Ishikawa (cell line): Measurements from ENCODE around the gene TSC1.

ENCODE experiments used
- CEBPB ChIP-seq: IDR thresholded peaks from 2 replicates; pipeline ENCODE4 v1.6.1; 2012
- CREB1 ChIP-seq: IDR thresholded peaks from 2 replicates; pipeline ENCODE4 v1.6.1; 2012; ENCODE audit warnings: low read depth
- EGR1 ChIP-seq: IDR thresholded peaks from 2 replicates; pipeline ENCODE4 v1.6.1; 2012
- EP300 ChIP-seq: IDR thresholded peaks from 2 replicates; pipeline ENCODE4 v1.6.1; 2012; ENCODE audit warnings: borderline replicate concordance
- FOXM1 ChIP-seq: IDR thresholded peaks from 2 replicates; pipeline ENCODE4 v1.6.1; 2012; ENCODE audit warnings: low read depth, borderline replicate concordance
- NFIC ChIP-seq: IDR thresholded peaks from 2 replicates; pipeline ENCODE4 v1.6.1; 2012
- RAD21 ChIP-seq: IDR thresholded peaks from 2 replicates; pipeline ENCODE4 v1.6.1; 2012; ENCODE audit warnings: low read depth
- TAF1 ChIP-seq: IDR thresholded peaks from 2 replicates; pipeline ENCODE4 v1.6.1; 2012; ENCODE audit warnings: low read depth, mild to moderate bottlenecking
- TEAD4 ChIP-seq: IDR thresholded peaks from 2 replicates; pipeline ENCODE4 v1.6.1; 2012
- USF1 ChIP-seq: IDR thresholded peaks from 2 replicates; pipeline ENCODE4 v1.6.1; 2012
- YY1 ChIP-seq: IDR thresholded peaks from 2 replicates; pipeline ENCODE4 v1.6.1; 2012; ENCODE audit warnings: low read depth
- ZBTB7A ChIP-seq: IDR thresholded peaks from 2 replicates; pipeline ENCODE4 v1.6.1; 2012; ENCODE audit warnings: low read depth
- TF ChIP-seq, protein P1 (sequence below): IDR thresholded peaks from 2 replicates; pipeline ENCODE4 v1.6.1; 2012; ENCODE audit warnings: low read depth, mild to moderate bottlenecking
- TF ChIP-seq, protein P2 (sequence below): IDR thresholded peaks from 2 replicates; pipeline ENCODE4 v1.6.1; 2012

Gene TSC1

DNA sequence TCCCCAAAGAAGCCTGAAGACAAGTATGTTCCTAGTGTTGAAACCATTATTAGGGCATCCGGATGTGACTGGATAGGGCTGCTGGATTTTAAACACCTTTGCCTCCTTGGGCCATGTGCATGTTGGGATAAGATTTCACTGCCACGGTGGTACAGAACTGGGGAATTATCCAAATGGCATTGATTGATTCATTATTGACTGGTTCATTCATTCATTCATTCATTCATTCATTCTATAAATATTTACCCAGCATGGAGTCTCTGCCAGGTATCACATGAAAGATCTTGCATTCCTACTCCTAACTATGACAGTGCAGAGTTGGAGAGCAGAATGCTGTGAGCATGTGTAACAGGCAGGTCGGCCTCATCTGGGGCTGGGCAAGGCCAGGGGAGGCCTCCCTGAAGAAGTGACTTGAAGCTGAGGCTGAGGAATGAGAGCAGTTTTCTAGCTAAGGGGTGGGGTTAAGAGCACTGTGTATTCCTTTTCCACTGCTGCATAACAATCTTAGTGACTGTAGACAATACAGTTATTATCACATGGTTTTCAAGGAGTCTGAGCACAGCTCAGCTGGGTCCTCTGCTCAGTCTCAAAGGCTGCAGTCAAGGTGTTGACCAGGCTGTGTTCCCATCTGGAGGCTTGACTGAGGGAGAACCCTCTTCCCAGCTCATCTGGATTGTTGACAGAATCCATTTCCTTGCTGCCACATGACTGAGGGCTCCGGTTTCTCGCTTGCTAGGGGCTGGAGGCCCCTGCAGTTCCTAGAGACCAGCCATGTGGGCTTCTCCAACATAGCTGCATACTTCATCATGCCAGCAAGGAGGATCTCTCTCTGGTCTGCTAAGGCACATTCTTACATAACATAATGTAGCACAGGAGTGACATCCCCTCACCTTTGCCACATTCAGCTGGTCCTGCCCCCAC, 102.0 kb downstream of the TSC1 start:
- TF ChIP-seq, protein P1, sequence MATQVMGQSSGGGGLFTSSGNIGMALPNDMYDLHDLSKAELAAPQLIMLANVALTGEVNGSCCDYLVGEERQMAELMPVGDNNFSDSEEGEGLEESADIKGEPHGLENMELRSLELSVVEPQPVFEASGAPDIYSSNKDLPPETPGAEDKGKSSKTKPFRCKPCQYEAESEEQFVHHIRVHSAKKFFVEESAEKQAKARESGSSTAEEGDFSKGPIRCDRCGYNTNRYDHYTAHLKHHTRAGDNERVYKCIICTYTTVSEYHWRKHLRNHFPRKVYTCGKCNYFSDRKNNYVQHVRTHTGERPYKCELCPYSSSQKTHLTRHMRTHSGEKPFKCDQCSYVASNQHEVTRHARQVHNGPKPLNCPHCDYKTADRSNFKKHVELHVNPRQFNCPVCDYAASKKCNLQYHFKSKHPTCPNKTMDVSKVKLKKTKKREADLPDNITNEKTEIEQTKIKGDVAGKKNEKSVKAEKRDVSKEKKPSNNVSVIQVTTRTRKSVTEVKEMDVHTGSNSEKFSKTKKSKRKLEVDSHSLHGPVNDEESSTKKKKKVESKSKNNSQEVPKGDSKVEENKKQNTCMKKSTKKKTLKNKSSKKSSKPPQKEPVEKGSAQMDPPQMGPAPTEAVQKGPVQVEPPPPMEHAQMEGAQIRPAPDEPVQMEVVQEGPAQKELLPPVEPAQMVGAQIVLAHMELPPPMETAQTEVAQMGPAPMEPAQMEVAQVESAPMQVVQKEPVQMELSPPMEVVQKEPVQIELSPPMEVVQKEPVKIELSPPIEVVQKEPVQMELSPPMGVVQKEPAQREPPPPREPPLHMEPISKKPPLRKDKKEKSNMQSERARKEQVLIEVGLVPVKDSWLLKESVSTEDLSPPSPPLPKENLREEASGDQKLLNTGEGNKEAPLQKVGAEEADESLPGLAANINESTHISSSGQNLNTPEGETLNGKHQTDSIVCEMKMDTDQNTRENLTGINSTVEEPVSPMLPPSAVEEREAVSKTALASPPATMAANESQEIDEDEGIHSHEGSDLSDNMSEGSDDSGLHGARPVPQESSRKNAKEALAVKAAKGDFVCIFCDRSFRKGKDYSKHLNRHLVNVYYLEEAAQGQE: no peak
- TF ChIP-seq CREB1 (no peak), CEBPB (no peak), EP300 (no peak), TAF1 (no peak), USF1 (no peak), ZBTB7A (no peak), TEAD4 (no peak), EGR1 (no peak), FOXM1 (no peak), YY1 (no peak), NFIC (no peak), RAD21 (no peak)
- TF ChIP-seq, protein P2, sequence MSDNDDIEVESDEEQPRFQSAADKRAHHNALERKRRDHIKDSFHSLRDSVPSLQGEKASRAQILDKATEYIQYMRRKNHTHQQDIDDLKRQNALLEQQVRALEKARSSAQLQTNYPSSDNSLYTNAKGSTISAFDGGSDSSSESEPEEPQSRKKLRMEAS: no peak
